Ramos (cell line): ENCODE results near the gene SLC7A14.

ENCODE experiments used
- in situ Hi-C: fragments of 300-500 bp; cut with MboI; formaldehyde crosslinking; loops from one replicate; pipeline ENCODE4 v1.14.3; 2022; ENCODE audit warnings: low sequenced_read_pairs; ENCODE audit not compliant: unreplicated experiment

The SLC7A14 gene

DNA sequence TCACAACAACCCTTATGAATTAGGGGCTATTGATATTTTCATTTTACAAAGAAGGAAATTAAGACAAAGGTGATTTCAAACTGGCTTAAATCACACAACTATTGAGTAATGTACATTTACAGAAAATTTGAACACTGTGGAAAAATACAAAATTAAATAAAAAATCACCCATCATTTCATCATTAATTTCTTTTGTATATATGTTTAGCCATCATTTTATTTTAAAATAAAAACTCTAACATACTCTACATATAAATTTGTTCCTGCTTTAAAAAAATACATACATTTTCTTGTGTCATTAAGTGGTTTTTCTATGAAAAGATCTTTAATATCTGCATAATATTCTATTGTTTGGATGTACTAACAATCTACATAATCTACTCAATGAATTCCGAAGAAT, 147.0 kb downstream of the SLC7A14 start:
- in situ Hi-C loops = no loop called here

- in situ Hi-C loops = no loop called here
These were observed 148.0 kb downstream of the SLC7A14 start for GRCh38 chr3:170437696-170438407.

GRCh38 chr3:170437176-170437575, 148.7 kb downstream of the SLC7A14 start:
- in situ Hi-C loops = no loop called here

GRCh38 chr3:170436697-170437096, 149.2 kb downstream of the SLC7A14 start:
- in situ Hi-C loops = no loop called here

- in situ Hi-C loops = no loop called here
These were observed 153.5 kb downstream of the SLC7A14 start for GRCh38 chr3:170432416-170432815.

DNA sequence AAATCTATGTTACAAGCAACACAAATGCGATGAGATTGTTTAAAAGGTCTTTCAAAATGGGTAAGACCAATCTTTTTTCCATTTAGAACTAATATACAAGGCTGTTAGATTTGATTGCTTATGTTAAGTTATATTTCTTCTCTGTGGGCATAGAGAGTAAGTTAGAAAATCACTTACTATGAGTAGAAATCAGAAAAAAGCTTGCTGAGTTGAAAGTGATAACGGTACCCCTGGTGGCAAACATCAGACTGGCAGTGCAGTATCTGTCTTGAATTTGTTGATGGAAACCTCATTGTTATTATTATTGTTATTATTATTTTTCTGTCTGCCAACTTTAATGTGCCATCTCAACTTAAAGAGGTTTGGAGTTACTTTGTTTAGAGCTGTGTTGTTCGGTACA, 154.8 kb downstream of the SLC7A14 start:
- in situ Hi-C loops = no loop called here

GRCh38 chr3:170429050-170429449, 156.8 kb downstream of the SLC7A14 start:
- in situ Hi-C loops = no loop called here

GRCh38 chr3:170428095-170428494, 157.8 kb downstream of the SLC7A14 start:
- in situ Hi-C loops = no loop called here

GRCh38 chr3:170426240-170426797, 159.6 kb downstream of the SLC7A14 start:
- in situ Hi-C loops = no loop called here

- in situ Hi-C loops = no loop called here
These were observed 160.2 kb downstream of the SLC7A14 start for GRCh38 chr3:170425491-170426239.

DNA sequence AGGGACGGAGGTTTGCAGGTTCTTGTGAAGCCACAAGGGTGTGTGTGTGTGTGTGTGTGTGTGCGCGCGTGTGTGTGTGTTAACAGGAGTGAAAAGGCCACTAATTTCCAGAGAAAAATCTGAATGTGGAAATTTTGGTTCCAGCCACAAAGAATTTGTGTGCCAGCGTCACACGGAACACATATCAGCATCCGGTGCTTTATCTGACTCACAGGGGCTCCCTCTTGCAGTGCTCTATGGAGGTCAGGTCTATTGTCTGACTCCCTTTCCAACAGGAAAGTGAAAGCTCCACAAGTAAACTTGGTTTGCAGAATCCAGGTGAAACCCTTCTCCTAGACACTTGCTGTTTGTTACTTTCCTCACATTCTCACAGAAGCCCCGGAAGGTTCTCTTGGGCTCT, 161.0 kb downstream of the SLC7A14 start:
- in situ Hi-C loops = no loop called here

GRCh38 chr3:170423001-170423615, 162.8 kb downstream of the SLC7A14 start:
- in situ Hi-C loops = no loop called here

GRCh38 chr3:170421758-170422157, 164.1 kb downstream of the SLC7A14 start:
- in situ Hi-C loops = no loop called here

DNA sequence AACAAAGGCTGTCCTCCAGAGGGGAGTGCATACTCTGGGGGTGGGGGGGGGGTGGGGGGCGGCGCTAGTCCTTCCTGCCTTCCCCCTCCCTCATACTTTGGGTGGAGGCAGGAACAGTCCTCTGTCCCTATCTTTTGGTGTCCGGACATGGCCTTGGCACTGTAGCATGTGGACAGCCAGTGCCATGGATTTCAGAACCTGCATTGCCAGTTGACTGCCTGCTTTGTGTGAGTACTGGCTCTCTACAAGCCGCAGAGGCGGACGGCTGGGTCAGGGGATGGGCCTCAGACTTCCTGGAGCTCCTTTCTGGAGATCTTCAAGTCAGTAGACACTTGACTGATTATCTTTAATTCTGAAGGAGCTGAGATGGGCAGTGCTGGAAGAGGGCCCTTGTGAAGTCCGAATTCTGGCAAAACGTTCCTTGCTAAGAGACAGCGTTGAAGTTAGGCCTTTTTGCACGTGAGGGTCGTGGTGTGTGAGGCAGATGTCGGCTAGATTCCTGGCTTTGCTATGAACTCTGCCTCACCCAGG, 164.7 kb downstream of the SLC7A14 start:
- in situ Hi-C loops = no loop called here

DNA sequence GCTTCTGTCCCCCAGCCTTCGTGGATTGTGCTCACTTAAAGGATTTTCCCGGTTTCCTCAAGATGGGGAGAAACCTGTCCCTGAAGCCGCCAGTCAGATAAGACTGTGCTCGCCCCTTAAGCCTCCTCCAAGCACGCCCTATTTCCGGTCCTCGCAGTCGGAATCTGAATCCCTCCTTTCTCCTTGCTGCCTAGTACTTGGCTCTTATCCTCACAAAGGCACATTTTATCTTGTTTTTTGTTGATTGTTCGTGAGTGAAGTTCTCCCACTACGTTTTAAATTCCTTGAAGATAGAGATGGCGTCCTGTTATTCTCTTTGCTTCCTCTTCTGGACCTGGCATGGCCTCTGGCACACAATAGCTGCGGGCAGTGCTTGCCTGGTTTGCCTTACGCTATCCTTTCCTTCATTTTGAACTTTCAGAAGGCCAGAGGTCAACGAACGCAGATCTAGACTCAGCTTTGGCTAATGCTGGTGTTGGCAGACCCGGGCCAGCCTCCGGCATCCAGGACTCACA, 165.5 kb downstream of the SLC7A14 start:
- in situ Hi-C loops = no loop called here

GRCh38 chr3:170419557-170420087, 166.3 kb downstream of the SLC7A14 start:
- in situ Hi-C loops = loop anchor here (10.0 kb wide), 1 partner anchor 395 kb away; no protein-coding TSS in a partner anchor

GRCh38 chr3:170418422-170419398, 167.2 kb downstream of the SLC7A14 start, which contains the start of gene CLDN11:
Gene CLDN11 (plus strand): TSS chr3:170418868. CDS start chr3:170419067, 199 bp downstream.
- in situ Hi-C loops = loop anchor here (10.0 kb wide), 1 partner anchor 396 kb away; no protein-coding TSS in a partner anchor

DNA sequence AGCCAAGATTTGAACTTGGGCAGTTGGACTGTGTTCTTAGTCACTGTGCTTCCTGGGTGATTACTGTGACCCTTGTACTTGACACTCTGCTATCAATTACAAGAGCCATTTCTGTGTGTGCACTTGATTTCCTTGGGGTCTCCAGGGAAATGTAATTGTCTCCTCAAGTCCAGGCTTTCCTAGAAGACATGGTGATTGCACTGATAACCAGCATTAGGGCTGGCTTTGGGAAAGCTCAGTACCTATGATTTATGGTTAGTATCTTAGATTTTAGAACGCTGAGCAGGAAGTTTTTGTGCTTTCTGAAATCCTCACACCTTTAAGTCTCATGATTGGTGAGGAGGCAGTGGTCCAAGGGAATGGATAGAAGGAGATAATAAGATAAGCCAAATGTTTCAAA, 168.8 kb downstream of the SLC7A14 start:
- in situ Hi-C loops = loop anchor here (10.0 kb wide), 1 partner anchor 398 kb away; no protein-coding TSS in a partner anchor

DNA sequence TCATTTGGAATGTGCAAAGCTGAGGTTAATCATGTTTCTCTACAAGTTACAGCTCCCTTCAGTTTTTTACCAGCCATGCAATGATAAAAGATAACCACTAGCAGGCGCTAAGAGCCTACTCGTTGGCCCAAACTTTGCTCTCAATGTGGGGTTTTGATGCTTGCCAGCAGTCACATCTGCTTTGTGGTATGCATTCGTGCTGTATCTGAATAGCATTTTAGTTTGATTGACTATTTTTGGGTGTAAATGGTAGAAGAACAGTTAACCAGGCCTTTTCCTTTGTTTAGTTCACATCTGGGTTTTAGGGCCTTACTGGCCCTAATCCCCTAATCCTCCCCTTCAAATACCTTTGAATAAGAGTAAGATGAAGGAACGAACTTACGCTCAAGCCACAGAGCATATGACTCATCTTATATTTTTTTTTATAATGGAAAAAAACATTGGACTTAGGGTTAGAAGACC, 171.6 kb downstream of the SLC7A14 start:
- in situ Hi-C loops = loop anchor here (5.0 to 10.0 kb wide), 2 partner anchors 102 to 401 kb away; no protein-coding TSS in a partner anchor
